ENCODE results near the gene ZNF333. TPM values are rescaled to one million over a fixed set of nuclear protein-coding genes. Genes with fewer than 3 reads are reported as not detected.
"Not testable (repeated sequence)": the region's sequence is repeated elsewhere in the genome, so short reads cannot be mapped to it uniquely, and the experiment has no call there.

Gene ZNF333
- total RNA-seq, 1 donor from 2014 or later, result 9.0 TPM

DNA sequence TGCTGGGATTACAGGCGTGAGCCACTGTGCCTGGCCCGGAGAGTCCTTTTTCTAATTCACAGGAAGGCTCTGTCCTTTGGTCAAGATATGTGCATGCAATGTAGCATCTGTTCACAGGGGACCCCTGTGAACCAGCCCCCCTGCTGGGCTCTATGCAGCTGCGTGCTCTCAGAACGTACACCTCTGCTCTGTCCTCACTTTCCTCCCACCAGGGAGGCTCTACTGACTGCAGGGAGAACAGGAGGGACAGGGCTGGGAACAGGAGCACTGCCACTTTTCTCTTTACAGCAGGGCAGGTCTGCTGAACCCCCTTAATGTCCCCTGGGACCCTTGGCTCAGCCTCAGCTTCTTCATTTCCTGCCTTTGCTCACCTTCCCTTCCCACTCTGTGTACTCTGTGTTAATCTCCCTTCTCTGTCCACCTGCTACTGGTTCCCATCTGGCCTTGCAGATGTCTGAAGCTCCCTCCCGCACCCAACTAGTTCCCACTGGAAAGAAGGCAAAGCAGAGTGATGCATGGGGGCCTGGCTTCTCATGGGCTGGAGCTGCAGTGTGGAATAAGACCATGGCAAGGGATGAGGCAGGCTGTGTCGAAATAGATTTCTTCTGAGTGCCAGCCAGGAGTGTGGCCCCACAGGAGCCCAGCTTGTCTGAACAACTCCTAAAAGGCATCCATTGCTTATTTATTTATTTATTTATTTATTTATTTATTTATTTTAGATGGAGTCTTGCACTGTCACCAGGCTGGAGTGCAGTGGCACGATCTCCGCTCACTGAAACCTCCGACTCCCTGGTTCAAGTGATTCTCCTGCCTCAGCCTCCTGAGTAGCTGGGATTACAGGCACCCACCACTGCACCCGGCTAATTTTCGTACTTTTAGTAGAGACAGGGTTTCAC is 81.3 kb downstream of the ZNF333 start:
- TF ChIP-seq, protein P1, sequence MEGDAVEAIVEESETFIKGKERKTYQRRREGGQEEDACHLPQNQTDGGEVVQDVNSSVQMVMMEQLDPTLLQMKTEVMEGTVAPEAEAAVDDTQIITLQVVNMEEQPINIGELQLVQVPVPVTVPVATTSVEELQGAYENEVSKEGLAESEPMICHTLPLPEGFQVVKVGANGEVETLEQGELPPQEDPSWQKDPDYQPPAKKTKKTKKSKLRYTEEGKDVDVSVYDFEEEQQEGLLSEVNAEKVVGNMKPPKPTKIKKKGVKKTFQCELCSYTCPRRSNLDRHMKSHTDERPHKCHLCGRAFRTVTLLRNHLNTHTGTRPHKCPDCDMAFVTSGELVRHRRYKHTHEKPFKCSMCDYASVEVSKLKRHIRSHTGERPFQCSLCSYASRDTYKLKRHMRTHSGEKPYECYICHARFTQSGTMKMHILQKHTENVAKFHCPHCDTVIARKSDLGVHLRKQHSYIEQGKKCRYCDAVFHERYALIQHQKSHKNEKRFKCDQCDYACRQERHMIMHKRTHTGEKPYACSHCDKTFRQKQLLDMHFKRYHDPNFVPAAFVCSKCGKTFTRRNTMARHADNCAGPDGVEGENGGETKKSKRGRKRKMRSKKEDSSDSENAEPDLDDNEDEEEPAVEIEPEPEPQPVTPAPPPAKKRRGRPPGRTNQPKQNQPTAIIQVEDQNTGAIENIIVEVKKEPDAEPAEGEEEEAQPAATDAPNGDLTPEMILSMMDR (IDR thresholded peaks at IDR 0.05; ENCODE audit: insufficient read depth, low read length, poor library complexity, severe bottlenecking), result no peak
- no peak for DNase-seq (ENCODE audit: low read depth)
- H3K4me3 ChIP-seq (ENCODE audit: low read depth, low read length), result no peak overlapping the region
- no peaks in the 10 kb centered on the region for H3K36me3 ChIP-seq (ENCODE audit: control insufficient read depth, insufficient read depth, low read length)
- peaks cover 5% of the 10 kb centered on the region for H3K27me3 ChIP-seq (ENCODE audit: control insufficient read depth, insufficient read depth, low read length)

DNA sequence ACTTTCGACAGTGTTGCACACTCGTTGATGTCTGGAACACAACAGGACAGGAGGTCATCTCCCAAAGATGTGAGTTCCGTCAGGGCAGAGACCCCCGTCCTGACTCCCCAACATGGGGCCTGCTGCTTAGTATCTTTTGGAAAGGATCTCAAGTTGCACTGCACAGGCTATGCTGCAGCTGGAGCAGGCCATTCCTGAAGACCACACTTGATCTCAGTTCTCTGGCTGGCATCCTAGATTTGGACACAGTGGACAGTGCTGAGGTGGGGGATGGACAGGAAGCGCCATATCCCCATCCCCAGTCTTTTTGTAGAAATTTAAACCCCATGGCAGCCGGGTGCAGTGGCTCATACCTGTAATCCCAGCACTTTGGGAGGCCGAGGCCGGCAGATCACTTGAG is 82.6 kb downstream of the ZNF333 start:
- TF ChIP-seq, protein P1 (IDR thresholded peaks at IDR 0.05; ENCODE audit: insufficient read depth, low read length, poor library complexity, severe bottlenecking), result no peak
- peaks cover 14% of the 10 kb centered on the region for H3K27me3 ChIP-seq (ENCODE audit: control insufficient read depth, insufficient read depth, low read length)
- H3K4me3 ChIP-seq (ENCODE audit: low read depth, low read length), result no peak overlapping the region
- H3K36me3 ChIP-seq (ENCODE audit: control insufficient read depth, insufficient read depth, low read length), result no peaks in the 10 kb centered on the region
- DNase-seq (ENCODE audit: low read depth), result no peak

DNA sequence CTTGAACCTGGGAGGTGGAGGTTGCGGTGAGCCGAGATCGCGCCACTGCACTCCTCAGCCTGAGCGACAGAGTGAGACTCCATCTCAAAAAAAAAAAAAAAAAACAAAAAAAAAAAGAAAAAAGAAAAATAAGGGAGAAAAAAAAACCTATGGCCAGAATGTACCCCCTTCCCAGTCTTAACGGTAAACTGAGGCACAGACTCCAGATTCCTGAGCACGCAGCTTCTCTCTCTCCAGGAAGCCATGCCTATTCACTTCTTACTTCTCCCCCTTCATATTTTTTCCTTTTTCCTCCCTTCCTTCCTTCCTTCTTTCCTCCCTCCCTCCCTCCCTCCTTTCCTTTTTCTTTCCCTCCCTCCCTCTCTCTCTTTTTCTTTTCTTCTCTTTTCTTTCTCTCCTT is 83.1 kb downstream of the ZNF333 start:
- TF ChIP-seq, protein P1 (IDR thresholded peaks at IDR 0.05; ENCODE audit: insufficient read depth, low read length, poor library complexity, severe bottlenecking), result no peak
- H3K4me3 ChIP-seq (ENCODE audit: low read depth, low read length), result no peak overlapping the region
- no peak for DNase-seq (ENCODE audit: low read depth)
- peaks cover 14% of the 10 kb centered on the region for H3K27me3 ChIP-seq (ENCODE audit: control insufficient read depth, insufficient read depth, low read length)
- no peaks in the 10 kb centered on the region for H3K36me3 ChIP-seq (ENCODE audit: control insufficient read depth, insufficient read depth, low read length)

DNA sequence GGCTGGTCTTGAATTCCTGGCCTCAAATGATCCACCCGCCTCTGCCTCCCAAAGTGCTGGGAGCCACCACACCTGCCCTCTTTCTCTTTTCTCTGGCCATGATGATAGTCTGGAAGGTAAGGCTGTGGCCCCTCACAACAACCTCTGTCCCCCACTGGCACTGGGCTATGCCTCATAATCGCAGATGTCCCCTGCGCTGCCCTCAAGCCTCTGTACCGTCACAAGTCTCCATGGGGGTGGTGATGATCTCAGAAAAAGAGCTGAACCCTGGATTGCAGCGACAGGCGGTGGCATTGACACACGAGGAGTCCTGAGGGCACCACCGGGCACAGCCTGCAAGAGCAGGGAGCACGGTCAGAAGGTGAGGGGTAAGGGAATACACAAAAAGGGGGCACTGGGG is 83.9 kb downstream of the ZNF333 start:
- H3K27me3 ChIP-seq (ENCODE audit: control insufficient read depth, insufficient read depth, low read length), result peaks cover 14% of the 10 kb centered on the region
- not testable (repeated sequence) for DNase-seq (ENCODE audit: low read depth); H3K4me3 ChIP-seq (ENCODE audit: low read depth, low read length); H3K36me3 ChIP-seq (ENCODE audit: control insufficient read depth, insufficient read depth, low read length)

DNA sequence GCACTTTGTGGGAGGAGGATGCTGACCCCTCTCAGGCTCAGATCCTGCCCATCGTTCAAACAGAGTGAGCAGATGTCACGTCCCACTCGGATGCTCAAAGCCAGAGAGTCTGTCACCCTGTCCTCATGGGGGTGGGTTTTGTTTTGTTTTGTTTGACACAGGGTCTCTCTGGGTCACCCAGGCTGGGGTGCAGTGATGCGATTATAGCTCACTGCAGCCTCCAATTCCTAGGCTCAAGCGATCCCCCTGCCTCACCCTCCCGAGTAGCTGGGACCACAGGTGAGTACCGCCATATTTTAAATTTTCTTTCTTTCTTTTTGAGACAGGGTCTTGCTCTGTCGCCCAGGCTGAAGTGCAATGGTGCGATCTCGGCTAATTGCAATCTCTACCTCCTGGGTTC is 84.5 kb downstream of the ZNF333 start:
- Histone ChIP-seq H3K27me3 (ENCODE audit: control insufficient read depth, insufficient read depth, low read length) (peaks cover 14% of the 10 kb centered on the region), H3K36me3 (ENCODE audit: control insufficient read depth, insufficient read depth, low read length) (no peaks in the 10 kb centered on the region), H3K4me3 (ENCODE audit: low read depth, low read length) (no peak overlapping the region)
- TF ChIP-seq, protein P1 (IDR thresholded peaks at IDR 0.05; ENCODE audit: insufficient read depth, low read length, poor library complexity, severe bottlenecking), result no peak
- no peak for DNase-seq (ENCODE audit: low read depth)

DNA sequence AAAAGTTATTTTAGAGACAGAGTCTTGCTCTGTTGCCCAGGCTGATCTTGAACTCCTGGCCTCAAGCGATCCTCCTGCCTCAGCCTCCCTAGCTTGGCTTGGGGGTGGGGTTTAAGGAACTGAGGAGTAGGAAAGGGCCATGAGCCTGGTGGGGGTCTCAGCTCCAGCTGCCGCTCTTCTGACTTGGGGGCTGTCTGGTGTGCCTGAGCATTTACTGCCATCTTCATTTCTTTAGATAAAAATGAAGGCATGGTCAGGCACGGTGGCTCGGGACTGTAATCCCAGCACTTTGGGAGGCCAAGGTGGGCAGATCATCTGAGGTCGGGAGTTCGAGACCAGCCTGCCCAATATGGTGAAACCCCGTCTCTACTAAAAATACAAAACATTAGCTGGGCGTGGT is 85.5 kb downstream of the ZNF333 start:
- not testable (repeated sequence) for H3K4me3 ChIP-seq (ENCODE audit: low read depth, low read length)

More for the DNA sequence above, 85.5 kb downstream of the ZNF333 start:
- not testable (repeated sequence) for DNase-seq (ENCODE audit: low read depth); H3K36me3 ChIP-seq (ENCODE audit: control insufficient read depth, insufficient read depth, low read length)
- H3K27me3 ChIP-seq (ENCODE audit: control insufficient read depth, insufficient read depth, low read length), result peaks cover 14% of the 10 kb centered on the region
